MG63 (cell line): ENCODE data around the gene FAM229A. TPM values are rescaled to one million over a fixed set of nuclear protein-coding genes. Genes with fewer than 3 reads are reported as not detected.

Source experiments
- DNase-seq: peaks from one replicate; pipeline ENCODE4 v3.0.0-alpha.2; 2020
- H3K27me3 ChIP-seq: fragments of 250-450 bp; sonication (Bioruptor Pico); 2 replicates; pipeline ENCODE4 v1.5.1; 2020; ENCODE audit warnings: mild to moderate bottlenecking, moderate library complexity
- H3K36me3 ChIP-seq: fragments of 250-450 bp; sonication (Bioruptor Pico); 2 replicates; pipeline ENCODE4 v1.5.1; 2020; ENCODE audit warnings: mild to moderate bottlenecking, moderate library complexity
- H3K4me3 ChIP-seq: fragments of 250-450 bp; sonication (Bioruptor Pico); 2 replicates; pipeline ENCODE4 v1.5.1; 2020; ENCODE audit warnings: mild to moderate bottlenecking, moderate library complexity
- H3K9me3 ChIP-seq: fragments of 250-450 bp; sonication (Bioruptor Pico); 2 replicates; pipeline ENCODE4 v1.5.1; 2020; ENCODE audit warnings: mild to moderate bottlenecking, moderate library complexity
- total RNA-seq: library from RNA; depleted of rRNA; stranded (reverse); fragments of >200 nt; shearing (Covaris generic); gene quantifications from 2 replicates; pipeline ENCODE4 v1.2.3, GENCODE V29; 2014; ENCODE audit warnings: low replicate concordance

Gene FAM229A
- total RNA-seq, 1 experiment from 2014 or later = 0.10 TPM

DNA sequence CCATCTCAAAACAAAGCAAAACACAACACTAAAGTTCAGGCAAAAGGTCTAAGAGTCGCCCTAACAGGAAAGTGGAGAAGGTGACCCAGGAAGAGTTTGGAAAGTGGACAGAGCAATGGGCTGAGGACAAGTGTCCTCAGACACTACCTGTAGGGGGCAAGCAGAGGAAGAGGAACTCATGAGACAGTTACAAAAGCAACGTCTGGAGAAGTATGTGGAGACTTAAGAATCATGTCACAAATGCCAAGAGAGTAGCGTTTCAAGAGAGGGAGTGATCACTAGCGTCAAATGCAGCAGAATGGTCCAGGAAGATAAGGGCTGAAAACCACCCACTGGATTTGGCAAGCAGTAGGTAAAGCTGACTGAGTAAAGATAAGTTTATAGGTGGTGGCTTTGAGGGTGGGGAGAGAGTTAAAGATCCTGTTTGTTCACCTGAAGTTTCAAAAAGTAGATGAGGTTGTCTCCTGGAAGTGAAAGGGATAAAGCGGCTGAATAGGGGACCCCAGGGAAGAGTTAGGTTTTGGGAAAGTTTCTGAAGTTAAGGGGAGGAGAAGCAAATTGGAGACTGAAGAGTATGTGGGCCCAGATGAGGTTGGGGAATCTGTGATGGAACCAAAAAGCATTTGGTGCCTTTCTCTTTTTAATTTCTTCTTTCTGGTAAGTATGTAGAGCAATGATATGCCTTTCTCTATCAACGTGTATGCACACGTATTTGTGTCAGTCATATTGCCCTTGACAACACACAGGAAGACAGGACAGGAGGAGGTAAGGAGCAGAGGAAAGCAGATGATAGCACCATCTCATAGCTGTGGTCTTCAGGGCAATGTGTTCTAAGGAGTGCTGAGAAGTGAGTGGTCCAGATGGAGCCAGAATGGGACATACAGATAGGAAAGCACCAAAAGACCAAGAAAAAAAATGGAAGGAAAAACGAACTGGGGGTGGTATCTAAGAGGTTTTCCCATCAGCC is 28.9 kb upstream of the FAM229A start:
- no peak for DNase-seq
- H3K36me3 ChIP-seq = peaks cover 35% of the 10 kb centered on the region
- no peak overlapping the region for H3K4me3 ChIP-seq
- no peaks in the 10 kb centered on the region for H3K9me3 ChIP-seq
- no peaks in the 10 kb centered on the region for H3K27me3 ChIP-seq

DNA sequence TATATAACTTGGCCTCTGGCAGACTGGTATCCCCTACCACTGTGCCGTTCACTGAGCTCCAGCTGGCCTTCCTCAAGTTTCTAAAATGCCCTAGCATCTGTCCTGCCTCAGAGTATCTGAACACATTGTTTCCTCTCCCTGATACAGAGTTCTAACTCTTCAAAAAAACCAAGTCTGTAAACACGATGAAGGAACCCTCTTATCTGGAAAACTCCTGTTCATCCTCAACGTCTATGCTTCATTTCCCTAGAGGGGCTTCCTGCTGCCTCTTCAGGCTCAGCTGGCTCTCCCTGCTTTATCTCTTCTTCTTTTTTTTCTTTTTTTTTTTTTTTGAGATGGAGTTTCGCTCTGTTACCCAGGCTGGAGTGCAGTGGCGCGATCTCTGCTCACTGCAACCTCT is 26.4 kb upstream of the FAM229A start:
- H3K36me3 ChIP-seq = peaks cover 52% of the 10 kb centered on the region
- H3K9me3 ChIP-seq = no peaks in the 10 kb centered on the region
- no peaks in the 10 kb centered on the region for H3K27me3 ChIP-seq
- DNase-seq = no peak
- no peak overlapping the region for H3K4me3 ChIP-seq

DNA sequence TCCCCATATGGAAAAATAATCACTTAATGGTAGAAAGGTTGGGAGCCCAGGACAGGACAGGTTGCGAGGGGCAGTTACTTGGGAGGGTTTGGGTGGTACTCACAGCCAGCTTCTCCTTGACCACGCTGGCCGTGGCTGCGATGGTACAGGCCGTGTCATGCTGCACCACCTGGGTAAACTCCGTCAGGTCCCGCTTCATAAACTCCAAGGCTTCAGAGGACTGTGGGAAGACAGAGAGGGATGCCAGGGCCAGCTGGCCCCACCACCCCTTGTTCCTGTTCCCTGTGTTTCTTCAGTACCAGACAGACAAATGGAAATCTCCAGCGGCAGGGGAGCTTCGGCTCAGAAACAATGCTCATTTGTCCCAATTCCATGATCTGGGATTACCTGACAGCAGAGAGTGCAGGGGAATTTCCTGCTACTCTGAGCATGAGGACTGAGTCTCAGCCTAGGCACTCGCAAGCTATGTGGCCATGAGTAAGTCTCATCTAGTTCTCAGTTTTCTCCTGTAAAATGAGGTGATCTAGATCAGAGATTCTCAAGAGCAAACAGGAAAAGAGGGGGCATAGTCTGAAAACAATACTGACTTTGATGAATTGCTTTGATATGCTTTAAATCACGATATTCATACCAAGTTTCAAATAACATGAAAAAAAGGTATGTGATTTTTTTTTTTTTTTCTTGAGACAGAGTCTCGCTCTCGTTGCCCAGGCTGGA is 24.5 kb upstream of the FAM229A start:
- Histone ChIP-seq H3K27me3 (no peaks in the 10 kb centered on the region), H3K4me3 (no peak overlapping the region), H3K36me3 (peaks cover 57% of the 10 kb centered on the region), H3K9me3 (no peaks in the 10 kb centered on the region)
- DNase-seq = no peak

DNA sequence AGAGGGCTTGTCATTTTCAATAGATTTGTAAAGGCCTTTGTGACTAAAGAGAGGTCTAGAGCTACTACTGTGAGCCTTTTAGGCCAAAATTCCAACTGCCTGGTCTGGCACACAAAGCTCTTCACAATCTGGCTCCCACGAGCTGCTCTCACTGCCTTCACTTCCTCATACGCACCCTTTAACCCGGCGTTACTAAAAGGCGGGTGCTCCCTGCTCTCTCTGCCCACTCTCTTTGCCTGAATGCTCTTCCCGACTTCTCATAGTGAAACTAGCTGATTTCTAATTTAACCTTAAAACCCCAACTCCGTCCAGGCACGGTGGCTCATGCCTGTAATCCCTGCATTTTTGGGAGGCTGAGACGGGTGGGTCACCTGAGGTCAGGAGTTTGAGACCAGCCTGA is 17.8 kb upstream of the FAM229A start:
- Histone ChIP-seq H3K27me3 (no peaks in the 10 kb centered on the region), H3K4me3 (no peak overlapping the region), H3K36me3 (peaks cover 48% of the 10 kb centered on the region), H3K9me3 (no peaks in the 10 kb centered on the region)
- no peak for DNase-seq

DNA sequence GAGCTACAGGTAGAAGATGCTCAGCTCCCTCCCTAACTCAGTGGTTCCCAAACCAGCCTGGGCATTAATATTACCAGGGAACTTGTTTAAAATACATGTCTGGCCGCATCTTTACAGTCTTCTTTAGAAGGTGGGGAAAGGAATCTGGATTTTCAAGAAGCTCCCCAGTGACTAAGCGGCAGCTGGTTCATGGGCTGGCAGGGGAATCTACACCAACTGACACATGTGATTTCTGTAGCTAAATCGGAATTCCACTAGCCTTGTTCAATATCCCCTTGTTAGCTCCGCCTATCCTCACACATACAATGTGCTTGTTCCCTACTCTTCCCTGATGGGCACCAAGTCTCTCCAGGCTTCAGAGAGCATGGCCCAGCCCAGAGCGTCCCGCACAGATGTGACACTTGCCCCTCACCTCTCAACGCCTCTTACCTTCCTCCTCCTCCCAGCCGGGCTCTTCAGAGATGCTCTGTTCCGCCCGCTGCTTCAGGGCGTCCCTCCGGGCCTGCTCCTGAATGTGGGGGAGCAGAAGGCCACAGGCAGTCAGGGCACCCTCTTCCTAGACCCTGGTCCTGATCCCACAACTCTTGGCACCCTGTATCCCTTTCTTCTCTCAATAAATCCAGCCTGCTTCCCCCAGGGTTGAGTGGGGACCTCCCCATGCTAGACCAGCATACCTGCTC is 15.4 kb upstream of the FAM229A start:
- Histone ChIP-seq H3K27me3 (no peaks in the 10 kb centered on the region), H3K9me3 (no peaks in the 10 kb centered on the region), H3K36me3 (peaks cover 45% of the 10 kb centered on the region)

DNA sequence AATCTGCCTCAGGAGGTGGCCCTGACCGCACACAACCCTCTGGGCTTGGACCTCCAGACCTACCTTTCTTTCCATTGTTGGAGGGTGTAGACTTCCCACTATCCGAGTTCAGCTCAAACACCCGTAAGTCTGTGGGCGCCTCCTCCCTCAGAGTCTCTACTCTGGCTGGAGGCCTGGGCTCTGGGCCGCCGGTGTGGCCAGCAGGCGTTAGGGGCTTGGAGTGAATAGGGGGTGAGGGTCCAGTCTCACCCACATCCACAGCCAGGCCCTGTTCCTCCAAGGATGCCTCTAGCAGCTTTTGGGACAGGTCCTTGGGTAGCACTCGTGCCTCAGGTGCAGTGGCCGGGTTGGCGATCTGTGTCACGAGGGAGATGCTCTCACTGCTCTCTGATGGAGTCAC is 13.9 kb upstream of the FAM229A start:
- H3K27me3 ChIP-seq = no peaks in the 10 kb centered on the region
- H3K9me3 ChIP-seq = no peaks in the 10 kb centered on the region
- no peak for DNase-seq
- no peak overlapping the region for H3K4me3 ChIP-seq
- peaks cover 39% of the 10 kb centered on the region for H3K36me3 ChIP-seq

More for the DNA sequence above, 15.4 kb upstream of the FAM229A start:
- no peak overlapping the region for H3K4me3 ChIP-seq
- DNase-seq = no peak

DNA sequence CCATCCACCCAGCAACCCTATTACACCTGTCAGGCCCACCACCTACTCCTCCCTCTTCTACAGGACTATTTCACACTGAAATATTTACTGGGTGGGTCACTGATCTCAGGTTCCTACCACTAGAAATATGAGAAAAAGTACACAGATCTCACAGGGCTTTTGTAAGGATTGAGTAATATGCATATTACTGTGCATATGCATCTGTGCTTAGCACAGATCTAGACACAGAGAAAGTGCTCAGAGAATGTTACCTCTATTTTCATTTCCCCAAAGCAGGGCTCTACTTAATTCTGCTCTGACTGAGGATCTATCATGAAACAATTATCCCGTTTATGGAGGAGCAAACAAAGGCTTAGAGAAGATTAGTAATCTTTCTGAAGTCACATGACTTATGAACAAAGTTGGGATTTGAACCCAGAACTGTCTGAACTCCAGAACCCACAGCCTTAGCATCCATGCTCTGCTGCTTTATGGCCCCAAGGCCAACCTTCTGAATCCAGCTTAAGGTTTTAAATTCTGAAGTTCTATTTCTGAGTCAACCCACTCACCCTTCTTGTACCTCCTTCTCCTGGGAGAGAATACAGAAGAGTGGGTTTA is 11.8 kb upstream of the FAM229A start:
- DNase-seq = no peak
- no peaks in the 10 kb centered on the region for H3K9me3 ChIP-seq
- H3K27me3 ChIP-seq = no peaks in the 10 kb centered on the region
- H3K36me3 ChIP-seq = peaks cover 28% of the 10 kb centered on the region; the same call in 1 of the 2 replicates
- no peak overlapping the region for H3K4me3 ChIP-seq

DNA sequence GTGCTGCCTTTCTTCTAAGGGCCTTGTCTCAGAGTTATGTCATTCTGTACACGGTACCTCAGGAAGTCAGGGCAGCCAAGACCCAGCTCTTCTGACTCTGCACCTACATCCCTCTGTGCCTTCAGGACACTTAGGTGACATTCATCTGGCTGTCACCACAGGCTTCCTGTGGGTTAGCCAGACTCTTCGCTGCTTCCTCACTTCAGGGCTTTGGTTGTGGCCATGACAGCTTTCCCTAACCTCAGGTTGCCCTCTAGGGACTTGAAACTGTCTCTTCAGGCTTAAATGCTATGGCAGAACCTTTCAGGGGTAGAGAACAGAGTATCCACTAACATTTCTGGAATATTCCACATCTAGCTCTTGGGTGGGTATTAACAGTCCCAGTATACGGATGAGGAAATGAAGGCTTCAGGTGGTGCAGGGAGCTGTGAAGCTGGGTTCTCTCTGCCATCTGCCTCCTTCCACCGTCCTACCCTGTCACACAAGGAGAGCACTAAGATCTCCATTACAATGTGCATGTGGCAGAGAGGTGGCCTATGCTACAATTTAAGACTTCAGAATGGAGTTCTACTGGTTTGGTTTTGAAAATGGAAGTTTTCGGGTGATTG is 10.0 kb upstream of the FAM229A start:
- Histone ChIP-seq H3K27me3 (no peaks in the 10 kb centered on the region), H3K36me3 (peaks cover 24% of the 10 kb centered on the region), H3K4me3 (no peak overlapping the region), H3K9me3 (no peaks in the 10 kb centered on the region)
- no peak for DNase-seq

DNA sequence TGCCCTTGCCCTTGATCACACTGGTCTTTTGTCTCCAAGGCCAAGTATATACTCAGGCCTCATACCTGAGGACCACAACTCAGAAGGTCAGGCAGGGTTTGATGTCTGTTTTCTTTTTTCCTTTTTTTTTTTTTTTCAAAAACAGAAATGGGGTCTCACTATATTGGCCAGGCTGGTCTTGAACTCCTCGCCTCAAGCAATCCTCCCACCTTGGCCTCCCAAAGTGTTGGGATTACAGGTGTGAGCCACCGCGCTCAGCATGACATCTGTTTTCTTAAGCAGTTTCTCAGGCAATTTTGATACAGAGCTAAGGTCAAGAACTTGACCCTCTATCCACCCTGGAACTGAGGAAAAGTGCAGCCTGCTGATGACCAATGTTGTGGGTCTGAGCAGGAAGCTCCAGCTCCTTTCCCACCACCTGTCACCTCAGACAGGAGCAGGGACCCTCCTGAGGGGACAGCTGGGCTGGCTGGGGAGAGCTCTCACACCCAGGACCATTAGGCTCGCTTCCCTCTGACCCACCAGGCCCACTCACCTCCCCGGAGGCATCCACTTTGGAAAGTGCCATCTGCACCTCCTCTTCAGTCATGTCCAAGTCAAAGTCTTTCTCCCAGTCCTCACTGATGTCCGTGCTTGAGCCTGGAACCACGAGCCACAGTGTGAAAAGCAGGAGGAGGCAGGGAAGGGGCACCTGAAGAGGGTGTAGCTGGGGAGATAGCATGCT is 5.8 kb upstream of the FAM229A start:
- Histone ChIP-seq H3K27me3 (no peaks in the 10 kb centered on the region), H3K9me3 (no peaks in the 10 kb centered on the region), H3K4me3 (no peak overlapping the region), H3K36me3 (peaks cover 14% of the 10 kb centered on the region)
- DNase-seq = no peak

DNA sequence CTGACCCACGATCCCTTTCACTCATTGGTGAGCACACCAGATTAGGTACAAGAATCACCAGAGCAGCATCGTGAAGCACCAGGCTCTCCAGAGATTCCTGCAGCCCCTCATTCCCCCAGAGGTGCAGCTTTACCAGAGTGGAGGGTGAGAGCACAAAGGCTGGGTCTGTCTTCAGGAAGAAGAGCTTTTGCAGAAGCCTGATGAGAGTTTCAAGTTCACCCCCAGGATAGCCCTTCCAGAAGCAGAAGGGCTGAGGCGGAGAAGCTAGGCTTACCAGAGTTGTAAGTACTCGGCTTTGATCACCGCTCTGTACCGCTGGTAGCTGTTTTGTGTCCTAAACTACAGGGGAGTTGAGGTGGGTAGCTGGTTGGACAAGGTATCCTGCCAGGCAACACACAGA is 3.2 kb upstream of the FAM229A start:
- Histone ChIP-seq H3K27me3 (no peaks in the 10 kb centered on the region), H3K4me3 (no peak overlapping the region), H3K9me3 (no peaks in the 10 kb centered on the region), H3K36me3 (peaks cover 9% of the 10 kb centered on the region)
- DNase-seq = no peak

DNA sequence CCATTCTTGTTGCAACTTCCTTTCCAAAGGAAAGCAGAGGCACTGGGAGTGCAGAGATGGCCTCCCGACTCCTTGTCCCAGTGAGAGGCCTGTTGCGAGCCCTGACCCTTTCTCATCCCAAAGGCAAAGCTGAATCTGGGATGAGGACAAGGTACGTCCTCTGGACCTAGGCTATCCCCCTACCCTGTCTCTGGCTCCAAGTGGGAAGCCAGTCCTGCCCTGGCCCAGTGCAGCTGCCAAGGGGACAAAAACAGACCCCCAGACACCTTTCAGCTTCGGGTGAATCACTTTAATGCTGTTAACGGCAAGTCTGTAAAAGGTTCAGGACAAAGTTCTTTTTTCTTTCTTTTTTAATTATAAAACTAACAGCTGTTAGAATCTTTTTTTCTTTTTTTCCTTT is 2.6 kb upstream of the FAM229A start:
- Histone ChIP-seq H3K9me3 (no peaks in the 10 kb centered on the region), H3K27me3 (no peaks in the 10 kb centered on the region), H3K4me3 (no peak overlapping the region), H3K36me3 (peaks cover 9% of the 10 kb centered on the region)
- no peak for DNase-seq

DNA sequence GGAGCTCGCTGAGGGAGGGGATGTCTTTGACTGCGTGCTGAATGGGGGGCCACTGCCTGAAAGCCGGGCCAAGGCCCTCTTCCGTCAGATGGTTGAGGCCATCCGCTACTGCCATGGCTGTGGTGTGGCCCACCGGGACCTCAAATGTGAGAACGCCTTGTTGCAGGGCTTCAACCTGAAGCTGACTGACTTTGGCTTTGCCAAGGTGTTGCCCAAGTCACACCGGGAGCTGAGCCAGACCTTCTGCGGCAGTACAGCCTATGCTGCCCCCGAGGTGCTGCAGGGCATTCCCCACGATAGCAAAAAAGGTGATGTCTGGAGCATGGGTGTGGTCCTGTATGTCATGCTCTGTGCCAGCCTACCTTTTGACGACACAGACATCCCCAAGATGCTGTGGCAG is 1.4 kb upstream of the FAM229A start:
- no peaks in the 10 kb centered on the region for H3K27me3 ChIP-seq
- H3K36me3 ChIP-seq = peaks cover 9% of the 10 kb centered on the region
- DNase-seq = no peak
- H3K9me3 ChIP-seq = no peaks in the 10 kb centered on the region
- H3K4me3 ChIP-seq = no peak overlapping the region

DNA sequence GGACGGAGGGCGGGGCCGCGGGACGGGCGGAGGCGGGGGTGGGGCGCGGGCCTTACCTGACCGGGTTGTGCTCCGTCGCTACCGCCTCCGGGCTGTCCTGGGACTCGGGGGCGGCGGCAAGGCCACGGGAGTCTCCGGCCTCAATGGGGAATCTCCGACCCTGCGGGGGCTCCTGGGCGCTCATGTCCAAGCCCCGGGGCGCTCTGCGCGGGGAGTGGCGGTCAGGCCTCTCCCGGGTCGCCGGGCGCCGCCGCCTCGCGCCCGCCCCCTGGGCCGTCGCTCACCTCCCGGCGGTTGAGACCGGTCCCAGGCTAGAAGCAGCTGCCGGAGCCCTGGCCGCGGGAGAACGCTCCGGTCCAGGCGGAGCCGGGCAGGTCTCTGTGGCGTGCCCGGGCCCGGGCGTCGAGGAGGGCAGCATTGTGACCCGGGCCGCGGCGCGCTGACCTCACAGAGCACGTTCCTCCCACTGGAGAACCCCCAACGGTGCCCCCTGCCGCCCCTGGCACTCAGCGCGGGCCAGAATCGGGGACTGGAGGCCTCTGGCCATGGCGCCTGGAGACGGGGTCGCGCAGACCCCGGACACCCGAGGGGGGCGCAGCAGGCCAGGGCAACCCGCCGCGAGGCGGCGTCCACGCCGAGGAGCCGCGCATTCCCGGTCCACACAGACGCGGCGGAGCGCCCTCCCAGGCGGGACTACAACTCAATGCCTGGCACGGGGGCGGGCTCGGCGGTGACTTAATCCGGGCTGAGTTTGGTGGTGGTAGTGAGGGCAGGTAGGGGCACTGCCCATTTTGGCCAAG is 411 bp downstream of the FAM229A start:
- no peaks in the 10 kb centered on the region for H3K27me3 ChIP-seq
- DNase-seq = no peak
- no peaks in the 10 kb centered on the region; the same call in 1 of the 2 replicates for H3K36me3 ChIP-seq
- H3K4me3 ChIP-seq = no peak overlapping the region
- H3K9me3 ChIP-seq = no peaks in the 10 kb centered on the region

DNA sequence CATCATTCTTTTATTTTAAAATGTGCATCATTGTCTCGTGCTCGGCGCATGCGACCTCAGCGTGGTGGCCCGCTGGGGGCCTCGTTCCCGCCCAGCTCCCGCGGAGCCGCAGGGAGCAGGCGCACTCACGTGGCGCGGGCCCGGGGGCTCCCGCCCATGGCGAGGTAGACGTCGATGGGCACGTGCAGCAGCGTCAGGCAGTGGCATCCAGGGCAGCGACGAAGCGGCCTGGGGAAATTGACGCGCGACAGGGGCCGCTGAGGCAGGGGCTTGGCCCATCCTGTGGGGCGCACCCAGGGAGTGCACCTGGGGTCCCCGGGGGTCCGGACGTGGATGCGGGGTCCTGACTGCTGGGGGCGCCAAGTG is 994 bp downstream of the FAM229A start:
- no peak for DNase-seq
- Histone ChIP-seq H3K36me3 (no peaks in the 10 kb centered on the region; the same call in 1 of the 2 replicates), H3K4me3 (no peak overlapping the region), H3K27me3 (no peaks in the 10 kb centered on the region), H3K9me3 (no peaks in the 10 kb centered on the region)

DNA sequence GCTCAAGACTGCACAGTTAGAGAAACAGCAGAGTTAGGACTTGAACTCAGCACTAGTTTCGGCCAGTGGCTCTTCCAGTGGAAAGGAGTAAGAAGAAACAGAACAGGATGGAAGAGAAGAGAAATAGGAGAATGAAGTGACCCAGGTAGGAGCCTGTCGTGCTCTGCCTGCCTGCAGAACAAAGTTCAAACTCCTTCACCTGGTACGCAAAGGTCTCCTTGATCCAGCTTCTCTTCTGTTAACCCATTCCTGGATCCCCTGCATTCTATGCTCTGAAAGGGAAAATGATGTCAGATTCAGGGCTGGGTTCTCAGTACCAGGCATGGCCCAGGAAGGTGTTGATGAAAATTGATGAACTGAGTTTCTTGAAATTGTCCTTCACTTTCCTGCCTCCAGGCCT is 3.9 kb downstream of the FAM229A start:
- no peak for DNase-seq
- H3K9me3 ChIP-seq = no peaks in the 10 kb centered on the region
- no peaks in the 10 kb centered on the region; the same call in 1 of the 2 replicates for H3K36me3 ChIP-seq
- no peaks in the 10 kb centered on the region for H3K27me3 ChIP-seq
- H3K4me3 ChIP-seq = no peak overlapping the region
